GM18873 (cell line): ENCODE results near the gene EEIG2.
A peak's percentile ranks its signal among the peaks of the same experiment; 100 is the strongest.
"Not testable (repeated sequence)": the region's sequence is repeated elsewhere in the genome, so short reads cannot be mapped to it uniquely, and the experiment has no call there.

Experiments used
- ATAC-seq: cut with Tn5 transposase; IDR thresholded peaks from one replicate; pipeline ENCODE4 v1.9.1; 2021; ENCODE audit warnings: mild to moderate bottlenecking, moderate library complexity, moderate number of reproducible peaks; ENCODE audit not compliant: unreplicated experiment, low FRiP score

EEIG2 gene

DNA sequence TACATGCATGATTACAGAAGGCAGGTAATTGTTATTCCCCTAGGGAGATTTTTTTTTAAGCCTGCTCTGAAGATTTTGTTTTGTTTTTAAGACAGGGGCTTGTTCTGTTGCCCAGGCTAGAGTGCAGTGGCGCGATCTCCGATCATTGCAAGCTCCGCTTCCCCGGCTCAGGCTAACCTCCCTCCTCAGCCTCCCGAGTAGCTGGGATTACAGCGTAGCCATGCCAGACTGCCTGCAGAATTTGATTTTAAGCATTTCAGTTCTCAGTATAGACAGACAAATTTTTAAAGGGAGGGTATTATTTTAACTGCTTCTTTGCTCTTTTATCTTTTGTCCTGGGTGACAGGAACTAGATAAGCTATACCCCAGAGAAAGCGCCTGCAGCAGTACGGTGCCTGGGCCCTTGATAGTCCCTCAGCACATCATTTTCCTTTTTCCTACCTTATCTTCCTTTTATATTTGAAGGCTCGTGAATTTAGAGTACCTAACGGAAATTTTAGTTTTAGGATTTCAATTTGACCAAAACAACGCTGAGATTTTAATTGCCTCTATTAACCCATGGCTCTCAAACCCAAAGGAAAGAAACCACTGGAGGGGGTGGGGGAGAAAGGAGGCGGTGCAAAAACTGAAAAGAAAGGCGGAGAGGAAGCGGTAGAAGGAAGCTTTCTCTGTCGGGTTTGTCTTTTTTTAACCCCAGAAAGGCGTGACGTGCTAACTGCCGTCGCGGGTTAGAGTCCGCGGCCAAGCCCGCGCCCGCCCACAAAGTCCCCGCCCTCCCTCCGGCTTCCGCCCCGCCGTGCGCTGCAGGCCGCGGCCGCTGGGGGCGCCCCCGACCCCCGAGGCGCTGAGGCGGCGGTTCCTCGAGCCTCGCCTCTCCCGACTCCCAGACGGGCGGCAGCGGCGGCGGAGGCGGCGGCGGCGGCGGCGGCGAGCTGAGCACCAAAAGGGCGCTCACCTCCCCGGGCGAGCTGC is at the start of gene EEIG2:
Gene EEIG2 (plus strand): TSS at position 886 of the 972 bp plus-strand sequence. CDS start 329 bp downstream, outside the sequence.
- peak; percentile 71 for ATAC-seq

DNA sequence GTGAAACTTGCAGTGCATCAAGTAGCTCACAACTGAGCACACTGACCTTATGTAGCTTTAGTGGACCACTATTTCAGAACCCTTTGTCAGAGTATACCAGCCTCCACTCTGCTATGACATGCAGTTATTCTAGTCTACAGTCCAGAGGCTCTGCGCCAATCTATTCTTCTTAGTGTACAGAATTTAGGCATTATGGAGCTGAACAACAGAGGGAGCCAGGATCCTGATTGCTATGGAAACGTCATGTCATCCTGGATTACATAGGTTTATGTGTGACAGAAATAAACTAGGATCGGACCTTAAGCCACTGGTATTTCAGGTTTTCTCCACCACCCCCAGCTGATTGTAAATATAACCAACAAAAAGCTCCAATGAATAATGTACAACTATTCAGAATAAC is 48.1 kb upstream of the EEIG2 start:
- no peak for ATAC-seq

DNA sequence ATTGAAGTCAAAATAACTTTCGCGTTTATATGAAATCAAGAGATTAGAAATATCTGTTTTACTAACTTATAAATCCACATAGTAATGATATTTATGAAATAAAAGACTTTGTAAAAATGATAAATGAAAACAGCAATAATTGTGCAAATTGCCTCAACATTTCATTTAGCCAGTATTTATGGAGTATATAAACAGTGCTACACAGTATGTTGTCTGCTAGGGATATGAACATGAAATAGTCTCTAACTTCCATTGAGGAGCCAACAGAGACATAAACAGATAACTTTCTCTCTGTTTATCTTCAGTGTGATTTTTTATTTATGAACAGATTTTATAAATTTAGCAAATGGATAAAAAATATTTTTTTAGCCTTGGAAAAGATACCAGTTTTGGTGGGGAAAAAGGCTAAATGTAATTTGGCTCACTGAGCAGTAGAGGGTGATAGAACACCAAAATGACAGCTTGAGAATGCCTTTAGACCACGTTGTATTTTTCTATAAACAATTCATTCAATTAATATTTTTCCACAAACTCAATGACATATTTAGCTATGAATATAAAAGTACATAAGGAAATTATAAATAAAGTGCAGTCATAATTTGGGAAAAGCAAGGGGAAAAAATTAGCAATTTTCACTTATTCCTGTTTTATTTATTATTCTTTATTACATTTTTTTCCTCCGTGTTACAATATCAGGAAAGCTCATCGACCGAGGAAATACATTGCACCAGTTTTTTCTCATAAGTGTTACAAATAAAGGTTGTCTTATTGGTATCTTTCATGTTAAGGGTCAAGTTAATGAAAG is 47.5 kb upstream of the EEIG2 start:
- no peak for ATAC-seq

DNA sequence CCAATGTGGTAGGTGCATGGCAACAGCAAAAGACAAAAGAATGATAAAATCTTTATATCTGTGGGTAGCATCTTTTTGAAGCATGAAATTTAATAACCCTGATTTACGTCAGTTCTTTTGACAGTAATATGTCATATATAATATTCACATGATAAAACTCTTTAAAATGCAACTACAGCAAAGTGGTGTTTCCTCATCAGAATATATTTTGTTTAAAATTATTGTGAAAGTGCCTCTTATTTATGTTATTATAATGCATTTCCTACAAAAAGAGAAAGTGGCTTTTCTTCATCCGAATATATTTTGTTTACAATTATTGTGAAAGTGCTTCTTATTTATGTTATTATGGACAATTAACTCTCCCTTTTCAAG is 46.9 kb upstream of the EEIG2 start:
- no peak for ATAC-seq

DNA sequence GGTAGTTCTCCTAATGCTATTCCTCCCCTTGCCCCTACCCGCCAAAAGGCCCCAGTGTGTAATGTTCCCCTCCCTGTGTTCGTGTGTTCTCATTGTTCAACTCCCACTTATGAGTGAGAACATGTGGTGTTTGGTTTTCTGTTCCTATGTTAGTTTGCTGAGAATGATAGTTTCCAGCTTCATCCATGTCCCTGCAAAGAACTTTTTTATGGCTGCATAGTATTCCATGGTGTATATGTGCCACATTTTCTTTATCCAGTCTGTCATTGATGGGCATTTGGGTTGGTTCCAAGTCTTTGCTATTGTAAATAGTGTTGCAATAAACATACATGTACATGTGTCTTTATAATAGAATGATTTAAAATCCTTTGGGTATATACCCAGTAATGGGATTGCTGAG is 46.0 kb upstream of the EEIG2 start:
- ATAC-seq: not testable (repeated sequence)

DNA sequence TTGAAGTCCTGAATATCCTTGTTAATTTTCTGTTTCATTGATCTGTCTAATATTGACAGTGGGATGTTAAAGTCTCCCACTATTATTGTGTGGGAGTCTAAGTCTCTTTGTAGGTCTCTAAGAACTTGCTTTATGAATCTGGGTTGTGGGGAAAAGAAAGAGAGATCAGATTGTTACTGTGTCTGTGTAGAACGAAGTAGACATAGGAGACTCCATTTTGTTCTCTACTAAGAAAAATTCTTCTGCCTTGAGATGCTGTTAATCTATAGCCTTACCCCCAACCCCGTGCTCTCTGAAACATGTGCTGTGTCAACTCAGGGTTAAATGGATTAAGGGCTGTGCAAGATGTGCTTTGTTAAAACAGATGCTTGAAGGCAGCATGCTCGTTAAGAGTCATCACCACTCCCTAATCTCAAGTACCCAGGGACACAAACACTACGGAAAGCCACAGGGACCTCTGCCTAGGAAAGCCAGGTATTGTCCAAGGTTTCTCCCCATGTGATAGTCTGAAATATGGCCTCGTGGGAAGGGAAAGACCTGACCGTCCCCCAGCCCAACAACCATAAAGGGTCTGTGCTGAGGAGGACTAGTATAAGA is 42.5 kb upstream of the EEIG2 start:
- not testable (repeated sequence) for ATAC-seq

DNA sequence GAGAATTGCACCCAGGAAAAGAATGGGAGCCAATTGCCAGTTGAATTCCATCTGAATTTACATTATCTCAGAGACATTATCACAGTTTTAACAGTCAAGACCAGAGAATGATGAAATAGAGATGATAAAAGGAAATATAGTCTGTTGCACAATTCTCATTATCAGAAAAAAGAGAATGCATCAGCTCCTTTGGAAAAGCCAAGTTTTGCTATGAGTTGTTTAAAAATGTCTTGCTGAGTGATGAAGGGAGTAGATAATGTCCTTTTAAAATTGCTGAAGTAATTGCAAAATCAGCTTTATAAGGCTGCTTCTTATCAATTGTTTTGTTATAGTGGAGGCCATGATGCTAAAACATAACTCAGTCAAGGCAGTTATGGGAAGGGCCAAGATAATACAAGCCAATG is 37.9 kb upstream of the EEIG2 start:
- ATAC-seq: no peak

DNA sequence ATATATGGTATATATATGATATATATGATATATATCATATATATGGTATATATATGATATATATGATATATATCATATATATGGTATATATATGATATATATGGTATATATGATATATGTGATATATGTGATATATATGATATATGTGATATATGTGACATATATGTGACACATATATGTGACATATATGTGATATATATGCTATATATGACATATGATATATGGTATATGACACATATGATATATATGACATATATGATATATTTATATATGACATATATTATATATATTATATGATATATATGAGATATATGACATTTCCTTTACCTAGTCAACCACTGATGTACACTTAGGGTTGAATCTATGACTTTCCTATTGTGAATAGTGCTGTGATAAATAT is 36.1 kb upstream of the EEIG2 start:
- no peak for ATAC-seq

DNA sequence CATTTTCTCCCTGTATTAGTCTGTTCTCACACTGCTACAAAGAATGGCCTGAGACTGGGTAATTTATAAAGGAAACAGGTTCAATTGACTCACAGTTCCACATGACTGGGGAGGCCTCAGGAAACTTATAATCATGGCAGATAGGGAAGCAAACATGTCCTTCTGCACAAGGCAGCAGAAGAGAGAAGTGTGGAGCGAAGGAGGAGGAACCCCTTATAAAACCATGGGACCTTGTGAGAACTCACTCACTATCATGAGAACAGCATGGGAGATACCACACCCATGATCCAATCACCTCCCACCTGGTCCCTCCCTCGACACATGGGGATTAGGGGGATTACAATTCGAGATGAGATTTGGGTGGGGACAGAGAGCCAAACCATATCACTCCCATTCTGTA is 35.2 kb upstream of the EEIG2 start:
- no peak for ATAC-seq

DNA sequence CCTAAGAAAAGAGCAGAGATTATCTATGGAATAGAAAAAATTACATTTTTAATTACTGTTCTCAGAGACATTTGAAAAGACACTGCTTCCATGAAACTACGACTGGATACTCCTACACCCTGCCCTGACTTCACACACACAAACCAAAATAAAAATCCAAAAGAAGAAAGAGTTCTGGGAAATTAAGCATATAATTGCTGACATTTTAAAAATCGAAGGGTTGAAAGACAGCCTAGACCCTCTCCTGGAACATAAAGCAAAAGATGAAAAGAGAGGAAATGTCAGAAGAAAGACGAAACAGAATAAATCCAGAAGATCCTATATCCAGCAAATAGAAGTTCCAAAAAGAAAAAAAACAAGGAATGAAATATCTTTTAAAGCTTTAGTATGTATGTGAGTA is 32.8 kb upstream of the EEIG2 start:
- no peak for ATAC-seq

DNA sequence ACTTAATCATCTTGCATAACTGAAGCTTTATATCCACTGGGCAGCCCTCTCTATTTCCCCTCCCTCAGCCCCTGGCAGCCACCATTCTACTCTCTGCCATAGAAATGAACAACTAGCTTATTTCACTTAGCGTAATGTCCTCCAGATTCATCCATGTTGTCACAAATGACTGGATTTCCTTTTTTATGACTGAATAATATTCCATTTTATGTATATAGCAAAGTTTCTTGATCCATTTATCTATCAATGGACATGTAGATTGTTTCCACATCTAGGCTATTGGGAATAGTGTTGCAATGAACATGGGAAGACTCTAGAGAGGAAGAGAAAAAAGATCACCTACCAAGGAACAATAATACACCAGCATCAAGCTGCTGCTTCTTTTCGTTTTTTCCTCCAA is 32.1 kb upstream of the EEIG2 start:
- ATAC-seq: no peak

DNA sequence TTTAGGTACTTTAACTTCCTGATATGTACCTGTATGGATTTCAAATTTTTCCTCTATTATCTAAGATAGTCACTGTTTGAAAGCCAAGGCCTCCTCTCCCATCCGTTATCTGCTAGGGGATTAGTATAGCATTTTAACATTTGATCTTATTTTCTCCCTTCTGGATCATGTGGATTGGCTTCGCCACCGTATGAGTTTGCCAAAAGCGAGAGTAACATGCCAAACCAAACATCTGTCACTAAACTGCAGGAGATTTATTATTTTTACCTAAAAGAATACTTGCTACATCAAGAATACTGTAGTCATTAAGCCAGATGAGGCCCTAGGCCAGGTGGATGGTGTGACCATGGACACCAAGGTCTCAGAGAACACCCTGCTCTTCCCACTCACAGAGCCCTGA is 28.5 kb upstream of the EEIG2 start:
- ATAC-seq: no peak

DNA sequence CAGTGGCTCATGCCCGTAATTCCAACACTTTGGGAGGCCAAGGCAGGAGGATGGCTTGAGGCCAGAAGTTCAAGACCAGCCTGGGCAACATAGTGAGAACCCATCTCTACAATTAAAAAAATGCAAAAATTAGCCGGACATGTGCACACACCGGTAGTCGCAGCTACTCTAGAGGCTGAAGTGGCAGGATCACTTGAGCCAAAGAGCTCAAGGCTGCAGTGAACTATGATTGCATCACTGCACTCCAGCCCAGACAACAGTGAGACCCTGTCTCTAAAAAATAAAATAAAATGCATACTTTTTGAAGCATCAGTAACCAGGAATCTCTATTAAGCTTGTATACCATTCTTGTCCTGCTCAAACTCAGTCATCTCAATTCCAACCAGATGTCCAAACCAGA is 27.2 kb upstream of the EEIG2 start:
- no peak for ATAC-seq

DNA sequence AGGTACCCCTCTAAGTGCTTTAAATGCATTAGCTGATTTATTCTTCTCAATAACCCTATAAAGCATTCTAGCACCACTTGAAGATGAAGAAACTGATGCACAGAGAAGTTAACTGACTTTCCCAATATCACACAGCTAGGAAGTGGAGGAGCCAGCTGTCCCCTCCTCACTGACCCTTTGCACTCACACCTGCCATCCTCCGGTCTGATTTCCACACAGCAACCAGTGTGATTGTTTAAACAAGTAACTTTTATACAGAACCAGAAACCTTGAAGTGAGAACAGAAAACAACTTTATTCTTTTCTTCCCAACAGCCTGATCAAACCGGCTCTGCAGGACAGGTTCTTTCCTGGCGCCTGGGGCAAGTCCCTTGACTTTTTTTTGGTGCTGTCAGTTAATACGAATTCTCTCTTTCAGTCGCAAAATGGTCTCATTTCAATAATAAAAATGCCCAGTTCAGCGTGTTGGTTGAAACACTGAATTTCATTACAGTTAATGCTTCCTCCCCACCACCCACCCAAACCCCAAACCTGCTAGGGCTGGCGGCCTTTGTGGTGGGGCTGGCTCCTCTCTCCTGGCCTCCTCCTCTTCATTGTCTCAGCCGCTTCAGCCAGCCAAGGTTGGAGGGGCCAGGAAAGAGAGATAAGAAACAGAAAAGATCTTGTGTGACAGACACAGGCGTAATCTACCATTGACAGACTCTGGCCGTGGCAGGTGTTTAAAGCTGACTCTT is 26.4 kb upstream of the EEIG2 start:
- ATAC-seq: no peak

DNA sequence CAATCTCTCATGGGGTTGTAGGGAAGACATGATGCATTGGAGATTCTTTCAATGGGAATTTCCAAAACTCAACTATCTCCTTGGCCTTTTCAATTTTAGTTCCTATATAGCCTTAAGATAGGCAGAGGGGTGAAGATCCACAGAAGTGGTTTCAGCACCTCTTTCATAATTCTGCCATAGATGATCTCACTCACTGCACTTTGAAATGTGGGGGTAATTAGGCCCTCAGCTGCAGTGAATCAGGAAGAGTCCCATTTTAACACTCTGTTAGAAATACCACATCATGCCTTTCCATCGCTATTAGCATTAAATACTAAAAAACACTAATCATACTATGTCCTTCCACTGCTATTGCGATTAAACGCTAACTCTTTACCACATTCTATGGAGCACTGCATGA is 25.1 kb upstream of the EEIG2 start:
- ATAC-seq: no peak

DNA sequence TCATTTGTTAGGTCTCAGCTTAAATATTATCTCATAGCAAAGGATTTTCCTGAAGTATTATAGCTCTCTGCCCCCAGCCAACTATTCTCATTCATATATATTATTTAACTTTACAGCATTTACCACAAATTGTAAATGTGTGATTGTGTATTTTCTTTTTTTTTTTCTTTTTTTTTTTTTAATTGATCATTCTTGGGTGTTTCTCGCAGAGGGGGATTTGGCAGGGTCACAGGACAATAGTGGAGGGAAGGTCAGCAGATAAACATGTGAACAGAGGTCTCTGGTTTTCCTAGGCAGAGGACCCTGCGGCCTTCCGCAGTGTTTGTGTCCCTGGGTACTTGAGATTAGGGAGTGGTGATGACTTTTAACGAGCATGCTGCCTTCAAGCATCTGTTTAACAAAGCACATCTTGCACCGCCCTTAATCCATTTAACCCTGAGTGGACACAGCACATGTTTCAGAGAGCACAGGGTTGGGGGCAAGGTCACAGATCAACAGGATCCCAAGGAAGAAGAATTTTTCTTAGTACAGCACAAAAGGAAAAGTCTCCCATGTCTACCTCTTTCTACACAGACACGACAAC is 24.5 kb upstream of the EEIG2 start:
- ATAC-seq: not testable (repeated sequence)

DNA sequence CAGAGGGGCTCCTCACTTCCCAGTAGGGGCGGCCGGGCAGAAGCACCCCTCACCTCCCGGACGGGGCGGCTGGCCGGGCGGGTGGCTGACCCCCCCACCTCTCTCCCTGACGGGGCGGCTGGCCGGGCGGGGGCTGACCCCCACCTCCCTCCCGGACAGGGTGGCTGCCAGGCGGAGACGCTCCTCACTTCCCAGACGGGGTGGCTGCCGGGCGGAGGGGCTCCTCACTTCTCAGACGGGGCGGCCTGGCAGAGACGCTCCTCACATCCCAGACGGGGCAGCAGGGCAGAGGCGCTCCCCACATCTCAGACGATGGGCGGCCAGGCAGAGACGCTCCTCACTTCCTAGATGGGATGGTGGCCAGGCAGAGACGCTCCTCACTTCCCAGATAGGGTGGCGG is 23.9 kb upstream of the EEIG2 start:
- not testable (repeated sequence) for ATAC-seq

DNA sequence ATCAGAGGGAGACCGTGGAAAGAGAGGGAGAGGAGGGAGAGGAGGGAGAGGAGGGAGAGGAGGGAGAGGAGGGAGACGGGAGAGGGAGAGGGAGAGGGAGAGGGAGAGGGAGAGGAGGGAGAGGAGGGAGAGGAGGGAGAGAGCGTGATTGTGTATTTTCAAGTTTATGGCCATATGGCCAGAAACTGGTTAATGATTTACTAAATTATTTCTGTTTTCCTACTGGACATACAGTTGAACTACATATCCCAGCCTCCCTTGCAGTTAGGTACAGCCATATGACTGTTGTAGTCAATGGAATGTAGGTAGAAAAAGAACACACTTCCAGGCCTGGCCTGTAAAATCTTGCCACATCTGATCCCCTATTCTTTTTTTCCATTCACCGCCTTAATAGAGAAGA is 23.1 kb upstream of the EEIG2 start:
- not testable (repeated sequence) for ATAC-seq

DNA sequence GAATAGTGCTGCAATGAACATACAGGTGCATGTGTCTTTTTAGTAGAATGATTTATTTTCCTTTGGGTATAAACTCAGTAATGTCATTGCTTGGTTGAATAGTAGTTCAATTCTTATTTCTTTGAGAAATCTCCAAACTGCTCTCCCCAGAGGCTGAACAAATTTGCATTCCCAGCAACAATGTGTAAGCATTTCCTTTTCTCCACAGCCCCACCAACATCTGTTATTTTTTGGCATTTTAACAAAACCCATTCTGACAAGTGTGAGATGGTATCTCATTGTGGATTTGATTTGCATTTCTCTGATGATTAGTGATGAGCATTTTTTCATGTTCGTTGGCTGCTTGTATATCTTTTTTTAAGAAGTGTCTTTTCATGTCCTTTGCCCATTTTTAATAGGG is 21.9 kb upstream of the EEIG2 start:
- no peak for ATAC-seq

DNA sequence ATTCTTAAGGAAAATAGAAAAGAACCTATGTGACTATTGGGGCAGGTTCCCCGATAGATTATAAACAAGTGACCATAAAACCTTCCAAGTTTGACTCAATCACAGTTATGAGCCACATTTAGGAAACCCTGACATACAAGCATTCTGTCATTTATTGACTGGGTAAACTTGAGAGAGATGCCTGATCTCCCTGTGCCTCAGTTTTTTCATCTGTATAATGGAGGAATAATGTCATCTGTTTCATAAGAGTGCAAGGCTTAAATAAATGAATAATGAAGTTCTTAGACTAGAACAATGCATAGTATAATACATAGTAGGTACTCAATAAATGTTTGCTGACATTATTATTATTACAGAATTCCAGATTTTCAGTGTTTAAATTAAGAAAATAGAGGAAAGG is 18.9 kb upstream of the EEIG2 start:
- no peak for ATAC-seq
